SK-N-SH (cell line): Measurements from ENCODE around the gene FKBP7. TPM values are rescaled to one million over a fixed set of nuclear protein-coding genes. Genes with fewer than 3 reads are reported as not detected.

Experiments used
- CTCF ChIA-PET: fragments of 300-600, 350-600 bp; formaldehyde crosslinking; extraction: SDS; loops from one replicate; lab custom pipeline; 2021; lab: Yijun Ruan, JAX
- POLR2A ChIA-PET: fragments of 350-600 bp; sonication (Branson Sonifier 250); formaldehyde crosslinking; extraction: SDS; loops from one replicate; lab custom pipeline; 2020; ENCODE audit warnings: antibody characterized with exemption, inconsistent platforms; lab: Yijun Ruan, JAX
- DNase-seq: peaks from one replicate; pipeline ENCODE4 v3.0.0; 2012
- H2AFZ ChIP-seq: fragments of 200-600 bp; sonication (generic); 2 replicates; pipeline ENCODE4 v1.8.1; 2016; ENCODE audit warnings: antibody characterized with exemption, mild to moderate bottlenecking, low read depth
- H3F3A ChIP-seq: fragments of 200-600 bp; sonication (generic); replicated peaks from 2 replicates; pipeline ENCODE3; 2016; ENCODE audit warnings: antibody characterized with exemption, mild to moderate bottlenecking; ENCODE audit not compliant: insufficient read depth
- H3K27ac ChIP-seq, 2 experiments: fragments of 200-500 bp in 1 of 2; fragments of 200-600 bp in 1 of 2; sonication (Bioruptor generic) in 1 of 2; sonication (generic), shearing (Covaris generic) in 1 of 2; 2 replicates each; pipeline versions ENCODE4 v1.5.1 to v1.6.1; 2014 to 2016; ENCODE audit warnings: low read depth in 2 of 2, inconsistent platforms in 1 of 2, low read length in 1 of 2, mild to moderate bottlenecking in 1 of 2, mixed read lengths in 1 of 2
- H3K27me3 ChIP-seq: fragments of 200-600 bp; sonication (generic), shearing (Covaris generic); 2 replicates; pipeline ENCODE4 v1.6.1; 2016; ENCODE audit warnings: mixed run types; ENCODE audit not compliant: insufficient read depth
- H3K36me3 ChIP-seq, 2 experiments: fragments of 200-500 bp in 1 of 2; fragments of 200-600 bp in 1 of 2; sonication (Bioruptor generic) in 1 of 2; sonication (generic) in 1 of 2; replicated peaks in 1 of 2; 2 replicates each; pipeline versions ENCODE3 to v1.5.1; 2014 to 2016; ENCODE audit warnings: low read length in 1 of 2, mild to moderate bottlenecking in 1 of 2; ENCODE audit not compliant: insufficient read depth in 2 of 2, control insufficient read depth in 1 of 2
- H3K4me1 ChIP-seq, 2 experiments: fragments of 200-500 bp in 1 of 2; fragments of 200-600 bp in 1 of 2; sonication (Bioruptor generic) in 1 of 2; sonication (generic), shearing (Covaris generic) in 1 of 2; 2 replicates each; pipeline versions ENCODE4 v1.5.1 to v1.6.1; 2014 to 2016; ENCODE audit warnings: low read depth in 1 of 2, low read length in 1 of 2, mixed run types in 1 of 2; ENCODE audit not compliant: insufficient read depth in 2 of 2, control insufficient read depth in 1 of 2
- H3K4me2 ChIP-seq: fragments of 200-600 bp; sonication (generic), shearing (Covaris generic); 2 replicates; pipeline ENCODE4 v1.6.1; 2017; ENCODE audit warnings: mixed run types
- H3K4me3 ChIP-seq, 2 experiments: fragments of 200-500 bp in 1 of 2; fragments of 200-600 bp in 1 of 2; sonication (Bioruptor generic) in 1 of 2; sonication (generic), shearing (Covaris generic) in 1 of 2; 2 replicates each; pipeline versions ENCODE4 v1.5.1 to v1.8.1; 2014 to 2016; ENCODE audit warnings: low read depth in 2 of 2, inconsistent platforms in 1 of 2, low read length in 1 of 2, mild to moderate bottlenecking in 1 of 2, mixed read lengths in 1 of 2, moderate library complexity in 1 of 2
- H3K79me2 ChIP-seq: fragments of 200-600 bp; sonication (generic); 2 replicates; pipeline ENCODE4 v1.8.1; 2017; ENCODE audit warnings: mild to moderate bottlenecking; ENCODE audit not compliant: insufficient read depth
- H3K9ac ChIP-seq: fragments of 200-600 bp; sonication (generic); 2 replicates; pipeline ENCODE4 v1.6.1; 2017; ENCODE audit warnings: mixed run types
- H3K9me2 ChIP-seq: fragments of 200-600 bp; sonication (generic); 2 replicates; pipeline ENCODE4 v1.6.1; 2017; ENCODE audit warnings: mixed run types
- H3K9me3 ChIP-seq: fragments of 200-600 bp; sonication (generic); 2 replicates; pipeline ENCODE4 v1.6.1; 2017; ENCODE audit warnings: mixed run types, mild to moderate bottlenecking, moderate library complexity
- H4K20me1 ChIP-seq: fragments of 200-600 bp; sonication (generic); 2 replicates; pipeline ENCODE4 v1.6.1; 2017; ENCODE audit warnings: mild to moderate bottlenecking, mixed run types; ENCODE audit not compliant: insufficient read depth
- CHD2 ChIP-seq: fragments of 150-350 bp; IDR thresholded peaks from 2 replicates; pipeline ENCODE4 v1.6.1; 2018; ENCODE audit warnings: low read length; ENCODE audit not compliant: partially characterized antibody
- ELF1 ChIP-seq: IDR thresholded peaks from 2 replicates; pipeline ENCODE4 v1.4.0; 2012
- EZH2phosphoT487 ChIP-seq: fragments of 200-600 bp; sonication (generic); IDR thresholded peaks from 2 replicates; pipeline ENCODE4 v1.6.1; 2017; ENCODE audit warnings: low read depth, mixed run types, mild to moderate bottlenecking, antibody characterized with exemption, moderate library complexity, borderline replicate concordance
- FOSL2 ChIP-seq: IDR thresholded peaks from 2 replicates; pipeline ENCODE4 v1.4.0; 2012; ENCODE audit warnings: low read depth, mild to moderate bottlenecking, moderate library complexity, borderline replicate concordance
- FOXJ3 ChIP-seq: sonication (generic); formaldehyde crosslinking; IDR thresholded peaks from 2 replicates; pipeline ENCODE4 v1.5.1; 2020; ENCODE audit warnings: mild to moderate bottlenecking, missing genetic modification reagents
- IRF3 ChIP-seq: fragments of 150-350 bp; IDR thresholded peaks from 2 replicates; pipeline ENCODE4 v1.6.1; 2016; ENCODE audit warnings: mild to moderate bottlenecking, low read depth, low read length
- JUND ChIP-seq: IDR thresholded peaks from 2 replicates; pipeline ENCODE4 v1.4.0; 2012
- MAX ChIP-seq: IDR thresholded peaks from 2 replicates; pipeline ENCODE4 v1.4.0; 2012; ENCODE audit warnings: low read depth
- NFIC ChIP-seq: IDR thresholded peaks from 2 replicates; pipeline ENCODE4 v1.4.0; 2012; ENCODE audit warnings: borderline replicate concordance
- REST ChIP-seq: IDR thresholded peaks from 2 replicates; pipeline ENCODE4 v1.6.1; 2012; ENCODE audit warnings: mild to moderate bottlenecking, low read depth, low read length, moderate library complexity
- SIN3A ChIP-seq: IDR thresholded peaks from 2 replicates; pipeline ENCODE4 v1.6.1; 2012; ENCODE audit warnings: low read depth, mild to moderate bottlenecking, low read length, moderate library complexity, borderline replicate concordance
- TAF1 ChIP-seq: IDR thresholded peaks from 2 replicates; pipeline ENCODE4 v1.6.1; 2012; ENCODE audit warnings: low read depth, mild to moderate bottlenecking, low read length, moderate library complexity, borderline replicate concordance
- TCF12 ChIP-seq: IDR thresholded peaks from 2 replicates; pipeline ENCODE4 v1.4.0; 2012
- USF1 ChIP-seq: IDR thresholded peaks from 2 replicates; pipeline ENCODE4 v1.4.0; 2012; ENCODE audit warnings: low read depth, borderline replicate concordance
- WGBS: methylation state at CpG from one replicate; pipeline ENCODE4 v1.1.6; 2017; ENCODE audit warnings: low lambda C conversion rate; 5-methylcytosine and 5-hydroxymethylcytosine counted together
- polyA plus RNA-seq, 3 experiments: library from polyadenylated mRNA; depleted of rRNA; stranded (reverse); fragments of >200 nt; gene quantifications; 2 replicates each; pipeline ENCODE4 v1.2.3, GENCODE V29; 2012

The FKBP7 gene
- polyA plus RNA-seq, 1 of the 3 experiments (the other 2 are of a cell fraction), result 35.6 TPM

GRCh38 chr2:178476477-178476876 is 1.9 kb downstream of the FKBP7 start (continued):
- TF ChIP-seq REST, result no peak

GRCh38 chr2:178474560-178474959 is 3.8 kb downstream of the FKBP7 start:
- Histone ChIP-seq H3K27ac (peak overlapping the region in 1 of 2 experiments; percentile 30; a peak in 2 of 4 replicates), H3K9ac (no peak overlapping the region; the same call in 1 of the 2 replicates)
- no peak for DNase-seq
- TF ChIP-seq EZH2phosphoT487 (no peak), ELF1 (no peak), TAF1 (no peak), CHD2 (no peak)
- TF ChIP-seq, all 33 proteins: peak for 0
- WGBS, result 98% methylated on average over 5 of the region's 5 CpGs
- H3K9me2 ChIP-seq, result no peaks in the 10 kb centered on the region
- no peaks in the 10 kb centered on the region; the same call in 1 of the 2 replicates for H4K20me1 ChIP-seq
- POLR2A ChIA-PET, result interaction anchor here (1.2 kb wide), 1 partner anchor 23 kb away, joined by 3 read pairs; the partner anchor contains the start of genes PJVK and PRKRA
- H3F3A ChIP-seq, result peaks cover 15% of the 10 kb centered on the region
- H3K36me3 ChIP-seq, result peaks cover 0 to 7% of the 10 kb centered on the region in 2 experiments
- no peaks in the 10 kb centered on the region for H3K27me3 ChIP-seq
- H2AFZ ChIP-seq, result no peak overlapping the region
- no peak overlapping the region for H3K4me3 ChIP-seq
- H3K4me1 ChIP-seq, result peaks cover 7 to 14% of the 10 kb centered on the region in 2 experiments
- CTCF ChIA-PET, result interaction anchor here (1.0 to 2.4 kb wide), 2 partner anchors 60 to 265 kb away, joined by 4 to 6 read pairs; no protein-coding TSS in a partner anchor
- no peaks in the 10 kb centered on the region for H3K9me3 ChIP-seq
- H3K4me2 ChIP-seq, result peak overlapping the region; percentile 32; the same call in 1 of the 2 replicates
- H3K79me2 ChIP-seq, result peaks cover 55% of the 10 kb centered on the region

GRCh38 chr2:178473931-178474330 is 4.5 kb downstream of the FKBP7 start:
- peaks cover 55% of the 10 kb centered on the region for H3K79me2 ChIP-seq
- POLR2A ChIA-PET, result interaction anchor here (0.9 to 1.2 kb wide), 2 partner anchors 23 kb away, joined by 3 to 4 read pairs; partner anchors contain the start of genes PJVK and PRKRA
- H3K9ac ChIP-seq, result no peak overlapping the region; the same call in 1 of the 2 replicates
- H3K4me3 ChIP-seq, result no peak overlapping the region
- peaks cover 7 to 14% of the 10 kb centered on the region in 2 experiments for H3K4me1 ChIP-seq
- peak overlapping the region in 1 of 2 experiments; percentile 30; a peak in 2 of 4 replicates for H3K27ac ChIP-seq
- no peaks in the 10 kb centered on the region for H3K9me2 ChIP-seq
- H3K36me3 ChIP-seq, result peaks cover 5 to 13% of the 10 kb centered on the region in 2 experiments
- no peaks in the 10 kb centered on the region; the same call in 1 of the 2 replicates for H4K20me1 ChIP-seq
- CTCF ChIA-PET, result interaction anchor here (2.4 kb wide), 1 partner anchor 59 kb away, joined by 6 read pairs; no protein-coding TSS in a partner anchor
- H3K9me3 ChIP-seq, result no peaks in the 10 kb centered on the region
- 29% methylated on average over 4 of the region's 4 CpGs for WGBS
- H3F3A ChIP-seq, result peaks cover 9% of the 10 kb centered on the region
- H2AFZ ChIP-seq, result no peak overlapping the region
- H3K27me3 ChIP-seq, result no peaks in the 10 kb centered on the region
- no peak for DNase-seq
- H3K4me2 ChIP-seq, result peak overlapping the region; percentile 32
- TF ChIP-seq FOXJ3 (CRISPR knock-in tag), result no peak
- peak; percentile 59 for TF ChIP-seq FOSL2
- peak; percentile 77 for TF ChIP-seq MAX
- no peak for TF ChIP-seq USF1
- no peak for TF ChIP-seq SIN3A
- peak; percentile 47; the same call in 1 of the 2 replicates for TF ChIP-seq TCF12
- TF ChIP-seq ELF1, result no peak
- no peak for TF ChIP-seq REST
- peak; percentile 65 for TF ChIP-seq JUND
- peak; percentile 83 for TF ChIP-seq NFIC
- no peak for TF ChIP-seq IRF3
